HCT116 (cell line): ENCODE data around the gene RASSF3. TPM values are rescaled to one million over a fixed set of nuclear protein-coding genes. Genes with fewer than 3 reads are reported as not detected.

ENCODE experiments used
- ATAC-seq: fragments of 200-7000 bp; cut with Tn5 transposase; 2 replicates; pipeline ENCODE4 v1.9.1; 2020; ENCODE audit warnings: mild to moderate bottlenecking, moderate library complexity
- BruUV-seq: library from RNA; stranded (reverse); fragments of 400-500 nt; replicated peaks from 2 replicates; lab custom pipeline; 2021; lab: Mats Ljungman, UMichigan
- CTCF ChIA-PET: fragments of 300-600 bp; sonication (Branson Sonifier 250); formaldehyde crosslinking; loops from one replicate; lab custom pipeline; 2021; ENCODE audit warnings: antibody characterized with exemption; lab: Charles Lee
- POLR2A ChIA-PET: fragments of 300-600, 350-600 bp; sonication (Branson Sonifier 250); formaldehyde crosslinking; loops from one replicate; lab custom pipeline; 2021; ENCODE audit warnings: antibody characterized with exemption; lab: Charles Lee
- RAD21 ChIA-PET, 2 experiments: fragments of 300-600 bp; sonication (Branson Sonifier 250); formaldehyde crosslinking; loops; one replicate each; lab custom pipeline; 2023; ENCODE audit warnings: low total read pairs in 2 of 2; ENCODE audit not compliant: uncharacterized antibody in 2 of 2, unreplicated experiment in 2 of 2, low non-redundant PET in 1 of 2; lab: Charles Lee
- DNase-seq: peaks from one replicate; pipeline ENCODE4 v3.0.0-alpha.2; 2010; ENCODE audit warnings: low read depth, low spot score
- H2AFZ ChIP-seq: fragments of 200-600 bp; shearing (Covaris generic), sonication (generic); 2 replicates; pipeline ENCODE4 v1.6.1; 2017; ENCODE audit warnings: low read depth, mixed run types, mixed read lengths, antibody characterized with exemption, low read length; ENCODE audit not compliant: poor library complexity, severe bottlenecking
- H3K27ac ChIP-seq: 2 replicates; pipeline ENCODE4 v1.5.1; 2012; ENCODE audit warnings: low read depth, low read length
- H3K27me3 ChIP-seq: fragments of 200-600 bp; sonication (generic); 2 replicates; pipeline ENCODE4 v1.6.1; 2016; ENCODE audit warnings: mixed run types, low read length, mixed read lengths; ENCODE audit not compliant: insufficient read depth
- H3K36me3 ChIP-seq, 2 experiments: fragments of 200-500 bp in 1 of 2; fragments of 200-600 bp in 1 of 2; sonication (Bioruptor generic) in 1 of 2; sonication (generic) in 1 of 2; 2 replicates each; pipeline versions ENCODE4 v1.5.1 to v1.6.1; 2014 to 2016; ENCODE audit warnings: low read length in 2 of 2, inconsistent platforms in 1 of 2, mixed read lengths in 1 of 2, mixed run types in 1 of 2; ENCODE audit not compliant: insufficient read depth in 2 of 2, control insufficient read depth in 1 of 2
- H3K4me1 ChIP-seq, 2 experiments: fragments of 200-600 bp in 1 of 2; sonication (generic) in 1 of 2; 2 replicates each; pipeline versions ENCODE4 v1.5.1 to v1.6.1; 2012 to 2017; ENCODE audit warnings: low read length in 2 of 2, inconsistent platforms in 1 of 2, mild to moderate bottlenecking in 1 of 2, mixed read lengths in 1 of 2, mixed run types in 1 of 2, moderate library complexity in 1 of 2; ENCODE audit not compliant: insufficient read depth in 2 of 2, control insufficient read depth in 1 of 2
- H3K4me2 ChIP-seq: fragments of 200-600 bp; sonication (generic); 2 replicates; pipeline ENCODE4 v1.6.1; 2017; ENCODE audit warnings: mixed run types, low read length, mixed read lengths
- H3K4me3 ChIP-seq, 2 experiments: fragments of 200-600 bp in 1 of 2; sonication (generic) in 1 of 2; replicated peaks in 1 of 2; 2 replicates each; pipeline ENCODE4 v1.5.1; 2011 to 2016; ENCODE audit warnings: low read length in 2 of 2, control low read depth in 1 of 2, low read depth in 1 of 2, mild to moderate bottlenecking in 1 of 2, mixed read lengths in 1 of 2, mixed run types in 1 of 2
- H3K79me2 ChIP-seq: fragments of 200-600 bp; sonication (generic); 2 replicates; pipeline ENCODE4 v1.6.1; 2017; ENCODE audit warnings: mild to moderate bottlenecking, mixed run types, low read length, moderate library complexity, mixed read lengths; ENCODE audit not compliant: insufficient read depth
- H3K9ac ChIP-seq: fragments of 200-600 bp; sonication (generic); 2 replicates; pipeline ENCODE4 v1.6.1; 2016; ENCODE audit warnings: low read length, mixed read lengths
- H3K9me2 ChIP-seq: fragments of 200-600 bp; sonication (generic), shearing (Covaris generic); 2 replicates; pipeline ENCODE4 v1.6.1; 2017; ENCODE audit warnings: mixed run types, mild to moderate bottlenecking, moderate library complexity; ENCODE audit not compliant: insufficient read depth
- H3K9me3 ChIP-seq, 2 experiments: fragments of 200-500 bp in 1 of 2; fragments of 200-600 bp in 1 of 2; sonication (Bioruptor generic) in 1 of 2; sonication (generic) in 1 of 2; 2 replicates each; pipeline ENCODE4 v1.6.1; 2014 to 2017; ENCODE audit warnings: low read length in 2 of 2, mixed read lengths in 2 of 2, inconsistent platforms in 1 of 2, low read depth in 1 of 2, mild to moderate bottlenecking in 1 of 2, mixed run types in 1 of 2, moderate library complexity in 1 of 2; ENCODE audit not compliant: control insufficient read depth in 1 of 2, insufficient read depth in 1 of 2
- H4K20me1 ChIP-seq: fragments of 200-600 bp; sonication (generic), shearing (Covaris generic); 2 replicates; pipeline ENCODE4 v1.6.1; 2017; ENCODE audit warnings: mixed run types, mild to moderate bottlenecking, moderate library complexity; ENCODE audit not compliant: insufficient read depth
- CEBPB ChIP-seq: IDR thresholded peaks from 2 replicates; pipeline ENCODE4 v1.6.1; 2012; ENCODE audit warnings: low read depth
- EGR1 ChIP-seq: IDR thresholded peaks from 2 replicates; pipeline ENCODE4 v1.6.1; 2012; ENCODE audit warnings: low read depth
- FOSL1 ChIP-seq: IDR thresholded peaks from 2 replicates; pipeline ENCODE4 v1.6.1; 2012; ENCODE audit warnings: low read depth
- POLR2A ChIP-seq: IDR thresholded peaks from 2 replicates; pipeline ENCODE4 v1.7.0; 2011; ENCODE audit warnings: borderline replicate concordance; ENCODE audit not compliant: insufficient read depth, insufficient read length; ENCODE audit errors: extremely low read depth
- POLR2AphosphoS5 ChIP-seq: IDR thresholded peaks from 2 replicates; pipeline ENCODE4 v1.6.1; 2011; ENCODE audit warnings: mild to moderate bottlenecking, low read depth, low read length, moderate library complexity
- RAD21 ChIP-seq: IDR thresholded peaks from 2 replicates; pipeline ENCODE4 v1.6.1; 2012; ENCODE audit warnings: low read depth, mild to moderate bottlenecking
- SIN3A ChIP-seq: IDR thresholded peaks from 2 replicates; pipeline ENCODE4 v1.6.1; 2012; ENCODE audit warnings: low read depth
- SP1 ChIP-seq: IDR thresholded peaks from 2 replicates; pipeline ENCODE4 v1.6.1; 2012; ENCODE audit warnings: low read depth
- SRF ChIP-seq: IDR thresholded peaks from 2 replicates; pipeline ENCODE4 v1.6.1; 2012; ENCODE audit warnings: low read depth
- TCF7L2 ChIP-seq: IDR thresholded peaks from 2 replicates; pipeline ENCODE4 v1.7.0; 2011; ENCODE audit warnings: borderline replicate concordance, inconsistent platforms; ENCODE audit not compliant: insufficient read depth, insufficient read length; ENCODE audit errors: extremely low read depth
- YY1 ChIP-seq: IDR thresholded peaks from 2 replicates; pipeline ENCODE4 v1.6.1; 2011; ENCODE audit warnings: low read length, low read depth, moderate library complexity, mild to moderate bottlenecking; ENCODE audit not compliant: insufficient replicate concordance; ENCODE audit errors: extremely low read depth
- ZFX ChIP-seq: fragments of 450-650 bp; IDR thresholded peaks from 2 replicates; pipeline ENCODE4 v1.6.1; 2017
- ZNF274 ChIP-seq: fragments of 200-500 bp; sonication (Bioruptor generic); IDR thresholded peaks from 2 replicates; pipeline ENCODE4 v1.6.1; 2014; ENCODE audit warnings: mild to moderate bottlenecking, low read depth, low read length, inconsistent platforms
- intact Hi-C: fragments of 100-400 bp; cut with micrococcal nuclease; formaldehyde crosslinking; loops from 2 replicates; pipeline ENCODE4 v1.10.0; 2022
- total RNA-seq: library from RNA; stranded (reverse); gene quantifications from one replicate; pipeline ENCODE4 v1.2.1, GENCODE V29; 2021; ENCODE audit not compliant: unreplicated experiment
- TF ChIP-seq, protein P1 (sequence below): IDR thresholded peaks from 2 replicates; pipeline ENCODE4 v1.6.1; 2011; ENCODE audit warnings: mild to moderate bottlenecking, low read length, moderate library complexity; ENCODE audit not compliant: insufficient replicate concordance; ENCODE audit errors: extremely low read depth
- TF ChIP-seq, protein P2 (sequence below): IDR thresholded peaks from 2 replicates; pipeline ENCODE4 v1.6.1; 2012
- TF ChIP-seq, protein P3 (sequence below): IDR thresholded peaks from 2 replicates; pipeline ENCODE4 v1.6.1; 2012; ENCODE audit warnings: low read depth
- TF ChIP-seq, protein P4 (sequence below), 3 experiments: fragments of 200-600 bp in 1 of 3; sonication (generic) in 1 of 3; IDR thresholded peaks in 2 of 3; conservative IDR thresholded peaks in 1 of 3; 2 replicates each; pipeline ENCODE4 v1.5.1; 2012 to 2017; ENCODE audit warnings: low read depth in 2 of 3, low read length in 2 of 3, antibody characterized with exemption in 1 of 3, borderline replicate concordance in 1 of 3, control low read depth in 1 of 3, mild to moderate bottlenecking in 1 of 3, mixed read lengths in 1 of 3, mixed run types in 1 of 3, moderate library complexity in 1 of 3; ENCODE audit not compliant: insufficient read depth in 1 of 3
- TF ChIP-seq, protein P5 (sequence below): IDR thresholded peaks from 2 replicates; pipeline ENCODE4 v1.6.1; 2012

Gene RASSF3
- total RNA-seq, 1 experiment from 2014 or later = 67.1 TPM

DNA sequence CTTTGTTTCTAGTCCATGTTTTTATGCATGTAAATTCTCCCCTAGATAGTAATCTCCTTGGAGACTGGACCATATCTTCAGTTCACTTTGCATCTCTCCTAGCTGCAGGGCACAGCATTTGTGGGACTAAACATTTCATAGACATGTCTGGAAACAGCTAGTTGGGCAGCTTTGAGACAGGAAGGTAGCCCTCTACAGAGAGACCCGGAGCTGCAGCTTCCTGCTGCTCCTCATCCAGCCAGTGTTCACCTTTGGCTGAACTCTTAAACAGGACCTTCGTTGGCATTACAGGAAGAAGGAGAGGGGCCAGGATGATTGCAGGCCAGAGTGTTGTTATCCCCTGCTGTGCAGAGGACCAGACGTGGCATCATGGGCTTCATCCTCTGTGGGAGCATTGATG, 96.0 kb downstream of the RASSF3 start:
- no peak overlapping the region for H3K4me2 ChIP-seq
- H3K4me3 ChIP-seq = no peak overlapping the region
- no peaks in the 10 kb centered on the region for H3K79me2 ChIP-seq
- H3K36me3 ChIP-seq = no peaks in the 10 kb centered on the region
- no peaks in the 10 kb centered on the region for H3K9me3 ChIP-seq
- CTCF ChIA-PET = interaction anchor here (1.1 to 2.6 kb wide), 2 partner anchors 9 to 10 kb away, joined by 3 to 15 read pairs; no protein-coding TSS in a partner anchor
- no peaks in the 10 kb centered on the region for H3K27me3 ChIP-seq
- no peak for ATAC-seq
- H4K20me1 ChIP-seq = no peaks in the 10 kb centered on the region
- TF ChIP-seq, protein P1, sequence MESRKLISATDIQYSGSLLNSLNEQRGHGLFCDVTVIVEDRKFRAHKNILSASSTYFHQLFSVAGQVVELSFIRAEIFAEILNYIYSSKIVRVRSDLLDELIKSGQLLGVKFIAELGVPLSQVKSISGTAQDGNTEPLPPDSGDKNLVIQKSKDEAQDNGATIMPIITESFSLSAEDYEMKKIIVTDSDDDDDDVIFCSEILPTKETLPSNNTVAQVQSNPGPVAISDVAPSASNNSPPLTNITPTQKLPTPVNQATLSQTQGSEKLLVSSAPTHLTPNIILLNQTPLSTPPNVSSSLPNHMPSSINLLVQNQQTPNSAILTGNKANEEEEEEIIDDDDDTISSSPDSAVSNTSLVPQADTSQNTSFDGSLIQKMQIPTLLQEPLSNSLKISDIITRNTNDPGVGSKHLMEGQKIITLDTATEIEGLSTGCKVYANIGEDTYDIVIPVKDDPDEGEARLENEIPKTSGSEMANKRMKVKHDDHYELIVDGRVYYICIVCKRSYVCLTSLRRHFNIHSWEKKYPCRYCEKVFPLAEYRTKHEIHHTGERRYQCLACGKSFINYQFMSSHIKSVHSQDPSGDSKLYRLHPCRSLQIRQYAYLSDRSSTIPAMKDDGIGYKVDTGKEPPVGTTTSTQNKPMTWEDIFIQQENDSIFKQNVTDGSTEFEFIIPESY = no peak
- TF ChIP-seq TCF7L2 = no peak
- TF ChIP-seq ZNF274 = no peak
- TF ChIP-seq POLR2AphosphoS5 = no peak
- TF ChIP-seq, protein P2, sequence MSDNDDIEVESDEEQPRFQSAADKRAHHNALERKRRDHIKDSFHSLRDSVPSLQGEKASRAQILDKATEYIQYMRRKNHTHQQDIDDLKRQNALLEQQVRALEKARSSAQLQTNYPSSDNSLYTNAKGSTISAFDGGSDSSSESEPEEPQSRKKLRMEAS = no peak
- no peak for TF ChIP-seq SIN3A
- TF ChIP-seq EGR1 = no peak
- TF ChIP-seq, protein P3, sequence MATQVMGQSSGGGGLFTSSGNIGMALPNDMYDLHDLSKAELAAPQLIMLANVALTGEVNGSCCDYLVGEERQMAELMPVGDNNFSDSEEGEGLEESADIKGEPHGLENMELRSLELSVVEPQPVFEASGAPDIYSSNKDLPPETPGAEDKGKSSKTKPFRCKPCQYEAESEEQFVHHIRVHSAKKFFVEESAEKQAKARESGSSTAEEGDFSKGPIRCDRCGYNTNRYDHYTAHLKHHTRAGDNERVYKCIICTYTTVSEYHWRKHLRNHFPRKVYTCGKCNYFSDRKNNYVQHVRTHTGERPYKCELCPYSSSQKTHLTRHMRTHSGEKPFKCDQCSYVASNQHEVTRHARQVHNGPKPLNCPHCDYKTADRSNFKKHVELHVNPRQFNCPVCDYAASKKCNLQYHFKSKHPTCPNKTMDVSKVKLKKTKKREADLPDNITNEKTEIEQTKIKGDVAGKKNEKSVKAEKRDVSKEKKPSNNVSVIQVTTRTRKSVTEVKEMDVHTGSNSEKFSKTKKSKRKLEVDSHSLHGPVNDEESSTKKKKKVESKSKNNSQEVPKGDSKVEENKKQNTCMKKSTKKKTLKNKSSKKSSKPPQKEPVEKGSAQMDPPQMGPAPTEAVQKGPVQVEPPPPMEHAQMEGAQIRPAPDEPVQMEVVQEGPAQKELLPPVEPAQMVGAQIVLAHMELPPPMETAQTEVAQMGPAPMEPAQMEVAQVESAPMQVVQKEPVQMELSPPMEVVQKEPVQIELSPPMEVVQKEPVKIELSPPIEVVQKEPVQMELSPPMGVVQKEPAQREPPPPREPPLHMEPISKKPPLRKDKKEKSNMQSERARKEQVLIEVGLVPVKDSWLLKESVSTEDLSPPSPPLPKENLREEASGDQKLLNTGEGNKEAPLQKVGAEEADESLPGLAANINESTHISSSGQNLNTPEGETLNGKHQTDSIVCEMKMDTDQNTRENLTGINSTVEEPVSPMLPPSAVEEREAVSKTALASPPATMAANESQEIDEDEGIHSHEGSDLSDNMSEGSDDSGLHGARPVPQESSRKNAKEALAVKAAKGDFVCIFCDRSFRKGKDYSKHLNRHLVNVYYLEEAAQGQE = no peak
- no peak for TF ChIP-seq YY1
- no peak for TF ChIP-seq RAD21
- no peak for TF ChIP-seq FOSL1
- TF ChIP-seq, protein P4, sequence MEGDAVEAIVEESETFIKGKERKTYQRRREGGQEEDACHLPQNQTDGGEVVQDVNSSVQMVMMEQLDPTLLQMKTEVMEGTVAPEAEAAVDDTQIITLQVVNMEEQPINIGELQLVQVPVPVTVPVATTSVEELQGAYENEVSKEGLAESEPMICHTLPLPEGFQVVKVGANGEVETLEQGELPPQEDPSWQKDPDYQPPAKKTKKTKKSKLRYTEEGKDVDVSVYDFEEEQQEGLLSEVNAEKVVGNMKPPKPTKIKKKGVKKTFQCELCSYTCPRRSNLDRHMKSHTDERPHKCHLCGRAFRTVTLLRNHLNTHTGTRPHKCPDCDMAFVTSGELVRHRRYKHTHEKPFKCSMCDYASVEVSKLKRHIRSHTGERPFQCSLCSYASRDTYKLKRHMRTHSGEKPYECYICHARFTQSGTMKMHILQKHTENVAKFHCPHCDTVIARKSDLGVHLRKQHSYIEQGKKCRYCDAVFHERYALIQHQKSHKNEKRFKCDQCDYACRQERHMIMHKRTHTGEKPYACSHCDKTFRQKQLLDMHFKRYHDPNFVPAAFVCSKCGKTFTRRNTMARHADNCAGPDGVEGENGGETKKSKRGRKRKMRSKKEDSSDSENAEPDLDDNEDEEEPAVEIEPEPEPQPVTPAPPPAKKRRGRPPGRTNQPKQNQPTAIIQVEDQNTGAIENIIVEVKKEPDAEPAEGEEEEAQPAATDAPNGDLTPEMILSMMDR (IDR thresholded peaks at IDR 0.05 in 2 of 3, conservative IDR thresholded peaks at IDR 0.05 in 1 of 3; ENCODE audit: borderline replicate concordance in 1 of 3, insufficient read depth in 1 of 3, low read depth in 2 of 3, low read length in 2 of 3) = no peak
- TF ChIP-seq POLR2A = no peak
- TF ChIP-seq ZFX = no peak
- TF ChIP-seq SRF = no peak
- TF ChIP-seq, protein P5, sequence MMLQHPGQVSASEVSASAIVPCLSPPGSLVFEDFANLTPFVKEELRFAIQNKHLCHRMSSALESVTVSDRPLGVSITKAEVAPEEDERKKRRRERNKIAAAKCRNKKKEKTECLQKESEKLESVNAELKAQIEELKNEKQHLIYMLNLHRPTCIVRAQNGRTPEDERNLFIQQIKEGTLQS = no peak
- no peak for TF ChIP-seq SP1
- TF ChIP-seq CEBPB = no peak
- TF ChIP-seq, all 23 proteins: peak for 0
- no peaks in the 10 kb centered on the region for H3K9me2 ChIP-seq
- H3K4me1 ChIP-seq = no peaks in the 10 kb centered on the region
- DNase-seq = no peak
- H3K27ac ChIP-seq = no peak overlapping the region
- RAD21 ChIA-PET = no interaction called here
- no peak overlapping the region for H2AFZ ChIP-seq
- no TSS peak for BruUV-seq
- POLR2A ChIA-PET = no interaction called here
- intact Hi-C loops = no loop called here
- H3K9ac ChIP-seq = no peak overlapping the region
